ENCODE data around the gene TBCE. TPM values are rescaled to one million over a fixed set of nuclear protein-coding genes. Genes with fewer than 3 reads are reported as not detected.

The TBCE gene
- total and polyA plus RNA-seq, 9 of the 15 experiments (the other 6 are each of a cell fraction or from before 2014, with no cell fraction given): 52.6 to 92.1 (median 82.1) TPM

- TF ChIP-seq TEAD1 (CRISPR knock-in tag; IDR thresholded peaks at IDR 0.05): no peak
- no peak for TF ChIP-seq NCOA6 (IDR thresholded peaks at IDR 0.05)
- no peak for TF ChIP-seq SRSF9 (IDR thresholded peaks at IDR 0.05; ENCODE audit: borderline replicate concordance, low read depth, low read length)
- TF ChIP-seq DEAF1 (CRISPR knock-in tag; IDR thresholded peaks at IDR 0.05): 0 out of 2 replicates have a peak, but pooled peaks have one; percentile 31
- no peak for TF ChIP-seq MCM7 (IDR thresholded peaks at IDR 0.05)
- TF ChIP-seq HNRNPH1 (optimal IDR thresholded peaks at IDR 0.05; ENCODE audit: low read depth, low read length): no peak
- TF ChIP-seq ATF4 (CRISPR knock-in tag; IDR thresholded peaks at IDR 0.05): no peak
- TF ChIP-seq ZNF384 (IDR thresholded peaks at IDR 0.05; ENCODE audit: low read depth, low read length): 0 out of 2 replicates have a peak, but pooled peaks have one; percentile 4
- TF ChIP-seq CAMTA2 (CRISPR knock-in tag; conservative IDR thresholded peaks at IDR 0.05): no peak
- no peak for TF ChIP-seq ZNF282 (CRISPR knock-in tag; IDR thresholded peaks at IDR 0.05)
- TF ChIP-seq SRSF1 (IDR thresholded peaks at IDR 0.05; ENCODE audit: low read depth, low read length): no peak
- TF ChIP-seq RFX1 (IDR thresholded peaks at IDR 0.05): no peak
- no peak for TF ChIP-seq CHD2 (IDR thresholded peaks at IDR 0.05; ENCODE audit: low read depth, low read length)
- no peak for TF ChIP-seq NR2F6 (CRISPR knock-in tag; IDR thresholded peaks at IDR 0.05)
- no peak for TF ChIP-seq ZNF3 (CRISPR knock-in tag; IDR thresholded peaks at IDR 0.05)
These were observed 35.8 kb upstream of the TBCE start (continued) for GRCh38 chr1:235331401-235331800.
